ENCODE measurements around the gene FGD2. TPM values are rescaled to one million over a fixed set of nuclear protein-coding genes. Genes with fewer than 3 reads are reported as not detected.

The FGD2 gene
- total RNA-seq, 1 experiment from 2014 or later = not detected

DNA sequence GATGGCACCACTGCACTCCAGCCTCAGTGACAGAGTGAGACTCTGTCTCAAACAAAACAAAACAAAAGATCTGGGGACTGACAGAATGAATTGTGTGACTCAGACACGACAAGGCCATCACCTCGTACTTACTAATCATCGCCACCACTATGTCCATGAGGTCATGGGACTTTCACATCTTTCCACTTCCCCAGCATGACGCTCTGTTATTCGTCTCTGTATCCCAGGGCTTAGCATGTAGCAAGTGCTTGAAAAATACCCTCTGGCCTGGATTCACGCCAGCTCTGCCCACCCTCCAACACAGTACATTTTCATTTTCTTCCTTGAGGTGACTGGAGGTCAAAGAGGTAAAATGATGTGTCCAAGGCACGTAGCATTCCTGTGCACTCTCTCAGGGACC, 27.8 kb downstream of the FGD2 start:
- TF ChIP-seq, protein P1, sequence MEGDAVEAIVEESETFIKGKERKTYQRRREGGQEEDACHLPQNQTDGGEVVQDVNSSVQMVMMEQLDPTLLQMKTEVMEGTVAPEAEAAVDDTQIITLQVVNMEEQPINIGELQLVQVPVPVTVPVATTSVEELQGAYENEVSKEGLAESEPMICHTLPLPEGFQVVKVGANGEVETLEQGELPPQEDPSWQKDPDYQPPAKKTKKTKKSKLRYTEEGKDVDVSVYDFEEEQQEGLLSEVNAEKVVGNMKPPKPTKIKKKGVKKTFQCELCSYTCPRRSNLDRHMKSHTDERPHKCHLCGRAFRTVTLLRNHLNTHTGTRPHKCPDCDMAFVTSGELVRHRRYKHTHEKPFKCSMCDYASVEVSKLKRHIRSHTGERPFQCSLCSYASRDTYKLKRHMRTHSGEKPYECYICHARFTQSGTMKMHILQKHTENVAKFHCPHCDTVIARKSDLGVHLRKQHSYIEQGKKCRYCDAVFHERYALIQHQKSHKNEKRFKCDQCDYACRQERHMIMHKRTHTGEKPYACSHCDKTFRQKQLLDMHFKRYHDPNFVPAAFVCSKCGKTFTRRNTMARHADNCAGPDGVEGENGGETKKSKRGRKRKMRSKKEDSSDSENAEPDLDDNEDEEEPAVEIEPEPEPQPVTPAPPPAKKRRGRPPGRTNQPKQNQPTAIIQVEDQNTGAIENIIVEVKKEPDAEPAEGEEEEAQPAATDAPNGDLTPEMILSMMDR (conservative IDR thresholded peaks at IDR 0.05; ENCODE audit: low read depth, low read length) = no peak
- TF ChIP-seq EZH2 (IDR thresholded peaks at IDR 0.05; ENCODE audit: borderline replicate concordance, low read depth, low read length, poor library complexity, severe bottlenecking) = no peak
- CTCF ChIA-PET = no interaction called here
- no TSS peak for BruUV-seq (replicated peaks)

DNA sequence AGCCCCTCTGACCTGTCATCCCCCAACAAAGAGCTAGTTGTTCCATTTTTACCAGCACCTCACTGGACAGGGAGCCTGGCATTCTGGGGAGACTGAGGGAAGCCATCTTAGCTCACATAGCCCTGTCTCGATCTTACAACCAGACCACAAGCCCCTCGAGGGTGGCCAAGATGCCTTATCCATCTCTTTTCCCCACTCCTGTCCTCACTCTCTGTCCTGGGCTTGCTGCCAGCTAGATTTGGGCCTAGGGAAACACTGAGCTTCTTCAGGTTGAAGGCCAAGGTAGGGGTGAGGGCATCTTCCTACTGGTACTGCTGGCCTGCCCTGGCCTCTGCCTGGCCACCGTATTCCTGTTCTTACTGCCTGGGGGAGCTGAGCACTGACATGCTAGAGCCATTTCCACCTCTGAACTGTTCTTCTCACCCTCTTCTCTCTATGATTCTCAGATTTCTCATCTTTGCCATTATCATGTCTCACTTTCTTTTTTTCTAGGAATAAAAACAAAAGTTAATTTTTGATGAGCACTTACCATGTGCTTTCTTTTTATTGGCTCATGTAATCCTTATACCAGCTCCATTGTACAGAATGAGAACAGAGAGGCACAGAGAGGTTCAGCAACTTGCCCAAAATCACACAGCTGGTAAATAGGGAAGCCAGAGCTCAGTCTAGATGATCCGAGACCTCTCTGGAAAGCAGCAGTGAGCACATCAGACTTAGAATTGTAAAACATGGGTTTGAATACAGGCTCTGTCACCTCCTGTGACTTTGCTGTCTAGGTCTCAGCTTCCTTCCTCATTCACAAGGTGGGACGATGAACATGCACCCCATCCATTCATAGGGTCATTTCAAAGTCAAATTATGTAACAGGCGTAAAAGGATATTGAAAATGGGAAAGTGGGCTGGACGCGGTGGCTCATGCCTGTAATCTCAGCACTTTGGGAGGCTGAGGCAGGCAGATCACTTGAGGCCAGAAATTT, 28.7 kb downstream of the FGD2 start:
- CTCF ChIA-PET = no interaction called here
- no peak for TF ChIP-seq EZH2 (IDR thresholded peaks at IDR 0.05; ENCODE audit: borderline replicate concordance, low read depth, low read length, poor library complexity, severe bottlenecking)
- TF ChIP-seq, protein P1 (conservative IDR thresholded peaks at IDR 0.05; ENCODE audit: low read depth, low read length) = no peak
- Histone ChIP-seq H3K4me1 (ENCODE audit: insufficient read depth, low read length, poor library complexity, severe bottlenecking) (no peaks in the 10 kb centered on the region), H3K27me3 (replicated peaks; ENCODE audit: insufficient read depth, low read depth, low read length, poor library complexity) (no peaks in the 10 kb centered on the region), H3K27ac (ENCODE audit: low read depth, low read length, poor library complexity, severe bottlenecking) (no peak overlapping the region), H3K9me3 (ENCODE audit: low read depth, low read length, poor library complexity, severe bottlenecking) (no peaks in the 10 kb centered on the region), H3K36me3 (ENCODE audit: insufficient read depth, low read length, poor library complexity, severe bottlenecking) (no peaks in the 10 kb centered on the region), H3K4me3 (ENCODE audit: low read depth, low read length, poor library complexity, severe bottlenecking) (no peak overlapping the region)
- POLR2A ChIA-PET (ENCODE audit: low non-redundant PET) = interaction anchor here (0.6 kb wide), 1 partner anchor 159 kb away, joined by 4 read pairs; the partner anchor contains the start of gene PPIL1
- no peak for DNase-seq (ENCODE audit: low spot score)
- BruUV-seq (replicated peaks) = no TSS peak
- intact Hi-C loops (cut with micrococcal nuclease; ENCODE audit: unreplicated experiment) = no loop called here

More for the DNA sequence above, 27.8 kb downstream of the FGD2 start:
- Histone ChIP-seq H3K4me1 (ENCODE audit: insufficient read depth, low read length, poor library complexity, severe bottlenecking) (no peaks in the 10 kb centered on the region), H3K27me3 (replicated peaks; ENCODE audit: insufficient read depth, low read depth, low read length, poor library complexity) (no peaks in the 10 kb centered on the region), H3K4me3 (ENCODE audit: low read depth, low read length, poor library complexity, severe bottlenecking) (no peak overlapping the region), H3K27ac (ENCODE audit: low read depth, low read length, poor library complexity, severe bottlenecking) (no peak overlapping the region), H3K9me3 (ENCODE audit: low read depth, low read length, poor library complexity, severe bottlenecking) (no peaks in the 10 kb centered on the region), H3K36me3 (ENCODE audit: insufficient read depth, low read length, poor library complexity, severe bottlenecking) (no peaks in the 10 kb centered on the region)
- intact Hi-C loops (cut with micrococcal nuclease; ENCODE audit: unreplicated experiment) = no loop called here
- no peak for DNase-seq (ENCODE audit: low spot score)
- POLR2A ChIA-PET (ENCODE audit: low non-redundant PET) = no interaction called here

DNA sequence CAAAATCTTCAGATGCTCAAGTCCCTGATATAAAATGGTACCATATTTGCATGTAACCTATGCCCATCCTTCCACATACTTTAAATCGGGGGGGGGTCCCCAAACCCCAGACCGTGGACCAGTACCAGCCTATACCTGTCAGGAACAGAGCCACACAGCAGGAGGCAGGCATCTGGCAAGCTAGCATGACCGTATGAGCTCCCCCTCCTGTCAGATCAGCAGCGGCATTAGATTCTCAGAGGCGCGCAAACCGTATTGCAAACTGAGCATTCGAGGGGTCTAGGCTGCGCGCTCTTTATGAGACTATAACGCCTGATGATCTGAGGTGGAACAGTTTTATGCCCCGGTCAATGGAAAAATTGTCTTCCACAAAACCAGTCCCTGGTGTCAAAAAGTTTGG, 30.7 kb downstream of the FGD2 start:
- Histone ChIP-seq H3K4me1 (ENCODE audit: insufficient read depth, low read length, poor library complexity, severe bottlenecking) (no peaks in the 10 kb centered on the region), H3K4me3 (ENCODE audit: low read depth, low read length, poor library complexity, severe bottlenecking) (no peak overlapping the region), H3K36me3 (ENCODE audit: insufficient read depth, low read length, poor library complexity, severe bottlenecking) (no peaks in the 10 kb centered on the region), H3K27ac (ENCODE audit: low read depth, low read length, poor library complexity, severe bottlenecking) (no peak overlapping the region), H3K9me3 (ENCODE audit: low read depth, low read length, poor library complexity, severe bottlenecking) (no peaks in the 10 kb centered on the region), H3K27me3 (replicated peaks; ENCODE audit: insufficient read depth, low read depth, low read length, poor library complexity) (no peaks in the 10 kb centered on the region)
- no TSS peak for BruUV-seq (replicated peaks)
- intact Hi-C loops (cut with micrococcal nuclease; ENCODE audit: unreplicated experiment) = no loop called here
- CTCF ChIA-PET = interaction anchor here (0.7 kb wide), 1 partner anchor 15 kb away, joined by 4 read pairs; no protein-coding TSS in a partner anchor
- TF ChIP-seq, protein P1 (conservative IDR thresholded peaks at IDR 0.05; ENCODE audit: low read depth, low read length) = no peak
- no peak for TF ChIP-seq EZH2 (IDR thresholded peaks at IDR 0.05; ENCODE audit: borderline replicate concordance, low read depth, low read length, poor library complexity, severe bottlenecking)
- POLR2A ChIA-PET (ENCODE audit: low non-redundant PET) = no interaction called here
- no peak for DNase-seq (ENCODE audit: low spot score)
